GM19372 (cell line): ENCODE results near the gene CCSER1.

Experiments used
- ATAC-seq: cut with Tn5 transposase; IDR thresholded peaks from one replicate; pipeline ENCODE4 v1.9.1; 2021; ENCODE audit warnings: mild to moderate bottlenecking, low read depth, moderate library complexity; ENCODE audit not compliant: unreplicated experiment

CCSER1 gene

DNA sequence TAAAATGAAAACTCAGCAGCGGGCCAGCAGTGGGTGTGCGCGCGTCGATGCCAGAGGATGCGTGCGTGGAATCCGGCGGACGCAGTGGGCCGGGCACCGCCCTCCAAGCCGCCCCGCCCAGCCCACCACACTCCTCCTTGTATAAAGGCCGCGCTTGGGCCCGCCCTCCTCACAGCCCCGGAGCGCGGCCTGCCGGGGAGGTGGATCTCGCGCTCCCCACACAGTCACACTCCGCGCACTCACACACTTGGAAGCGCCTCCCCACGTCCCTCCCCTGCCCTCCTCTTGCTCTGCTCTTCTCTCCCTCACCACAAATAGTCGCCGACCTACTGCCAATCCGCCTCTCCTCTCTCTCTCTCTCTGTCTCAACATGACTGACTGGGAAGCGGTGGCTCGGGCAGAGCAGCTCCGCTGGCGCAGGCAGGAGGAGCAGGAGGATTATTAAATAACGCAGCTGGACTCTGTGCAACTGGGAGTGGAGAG, at the start of gene CCSER1:
Gene CCSER1 (plus strand): TSS at position 172 of the 483 bp plus-strand sequence.
- ATAC-seq: peak; percentile 78

GRCh38 chr4:90078440-90078839, 48.8 kb upstream of the CCSER1 start:
- ATAC-seq: no peak

DNA sequence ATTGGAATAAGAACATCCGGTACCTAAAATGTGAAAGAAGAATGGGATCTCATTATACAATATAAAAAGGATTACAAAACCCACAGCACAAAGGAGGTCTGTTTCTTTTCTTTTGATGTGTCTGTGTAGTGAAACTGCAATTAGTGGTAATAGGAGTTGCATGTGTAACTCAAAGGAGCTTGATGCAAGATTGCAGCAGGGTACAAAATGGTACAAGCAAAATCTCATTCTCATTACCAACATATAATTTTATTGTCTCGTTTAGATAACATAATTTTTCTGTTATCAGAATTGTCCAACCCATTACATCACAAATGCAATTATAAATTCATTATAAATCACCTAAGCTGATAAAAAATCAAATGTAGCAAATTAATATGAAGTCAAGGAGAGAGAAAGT, 47.1 kb upstream of the CCSER1 start:
- ATAC-seq: no peak

DNA sequence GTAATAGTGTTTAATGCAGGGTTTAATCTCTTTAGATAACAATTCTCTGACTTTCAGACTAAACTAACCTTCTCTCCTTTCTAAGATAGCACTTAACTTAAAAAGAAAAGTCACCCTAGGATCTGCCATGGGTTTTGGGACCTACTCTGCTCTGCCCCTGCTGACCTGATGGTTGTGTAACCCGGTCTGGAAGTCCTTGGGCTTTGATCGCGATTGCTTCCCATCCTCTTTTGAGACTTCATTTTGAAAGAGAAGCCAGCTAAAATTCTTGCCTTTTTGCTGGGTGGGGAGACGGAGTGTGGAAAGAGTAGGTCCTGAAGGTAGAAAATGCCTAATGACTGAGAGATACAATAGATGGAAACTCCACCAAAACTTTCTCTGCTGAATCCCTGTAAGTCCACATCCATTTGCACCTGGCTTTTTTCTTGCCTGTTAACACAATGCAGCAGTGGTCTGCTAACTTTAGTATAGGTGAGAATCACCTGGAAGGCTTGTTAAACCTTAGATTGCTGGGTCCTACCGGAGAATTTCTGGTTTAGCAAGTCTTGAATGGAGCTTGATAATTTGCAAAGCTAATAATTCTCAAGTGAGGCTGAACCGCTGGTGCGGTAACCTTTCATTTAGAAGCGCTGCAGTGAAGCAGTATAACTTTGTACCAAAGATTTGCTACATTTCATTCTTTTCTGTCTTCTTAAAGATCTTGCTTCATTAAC, 45.6 kb upstream of the CCSER1 start:
- no peak for ATAC-seq

DNA sequence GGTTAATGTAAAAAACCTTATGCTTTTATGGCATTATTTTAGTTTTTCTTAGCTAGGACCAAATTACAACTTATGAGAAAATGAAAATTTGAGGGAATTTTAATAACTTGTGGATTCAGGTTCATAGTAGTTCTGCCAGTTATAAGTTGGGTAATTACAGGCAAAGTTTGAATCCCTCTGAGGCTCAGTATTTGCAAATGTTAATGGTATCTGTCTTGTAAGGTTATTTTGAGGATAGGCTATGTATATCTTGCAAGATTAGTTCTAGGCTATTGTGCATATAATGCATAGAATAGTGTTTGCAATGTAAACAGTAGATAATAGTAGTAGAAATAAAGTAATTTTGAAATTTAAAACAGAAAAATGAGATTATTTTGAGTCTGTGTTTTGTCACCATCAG, 44.7 kb upstream of the CCSER1 start:
- ATAC-seq: no peak

DNA sequence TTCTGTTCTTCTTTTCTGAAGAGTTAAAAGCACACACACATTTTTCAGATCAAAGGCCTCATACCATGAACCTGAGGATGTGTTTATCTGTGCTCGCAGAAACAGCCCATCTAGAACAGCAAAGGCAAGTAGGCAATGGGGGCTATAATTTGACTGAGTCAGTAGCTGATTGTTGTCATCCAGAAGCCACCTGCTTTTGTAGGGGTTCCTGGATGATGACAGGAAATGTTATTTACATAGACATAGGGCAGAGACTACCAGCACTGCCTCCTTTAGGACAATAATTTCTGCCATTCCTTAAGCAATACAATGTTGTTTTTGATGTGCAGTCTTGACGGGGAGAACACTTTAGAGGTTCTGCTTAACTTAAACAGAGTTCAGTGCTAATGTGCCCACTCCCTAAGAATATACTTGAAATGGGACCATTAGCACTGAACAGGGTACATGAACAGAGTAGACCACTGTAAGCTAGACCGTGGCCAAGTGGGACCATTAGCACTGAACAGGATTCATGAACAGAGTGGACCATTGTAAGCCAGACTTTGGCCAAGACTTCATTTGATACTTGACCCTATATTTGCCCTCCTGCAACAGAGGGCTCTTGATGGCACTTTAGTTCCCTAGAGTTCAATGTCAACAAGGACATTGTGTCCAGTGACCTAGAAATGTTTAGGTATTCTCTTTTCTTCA, 42.8 kb upstream of the CCSER1 start:
- no peak for ATAC-seq

DNA sequence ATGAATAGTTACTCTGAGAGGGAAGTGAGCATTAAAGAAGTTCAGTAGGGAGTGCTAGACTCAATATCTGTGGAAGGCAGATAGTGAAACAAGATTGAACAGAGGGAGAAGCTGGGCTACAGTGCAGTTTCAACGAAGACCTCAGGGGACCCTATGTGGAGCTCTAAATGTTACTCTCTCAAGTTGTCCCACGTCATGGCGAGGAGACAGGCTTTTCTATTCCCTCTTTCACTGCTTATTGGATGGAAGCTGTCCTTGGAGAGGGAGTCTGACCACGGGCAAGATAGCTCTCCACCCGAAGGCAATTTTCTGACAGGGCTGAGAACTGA, 42.3 kb upstream of the CCSER1 start:
- ATAC-seq: no peak

DNA sequence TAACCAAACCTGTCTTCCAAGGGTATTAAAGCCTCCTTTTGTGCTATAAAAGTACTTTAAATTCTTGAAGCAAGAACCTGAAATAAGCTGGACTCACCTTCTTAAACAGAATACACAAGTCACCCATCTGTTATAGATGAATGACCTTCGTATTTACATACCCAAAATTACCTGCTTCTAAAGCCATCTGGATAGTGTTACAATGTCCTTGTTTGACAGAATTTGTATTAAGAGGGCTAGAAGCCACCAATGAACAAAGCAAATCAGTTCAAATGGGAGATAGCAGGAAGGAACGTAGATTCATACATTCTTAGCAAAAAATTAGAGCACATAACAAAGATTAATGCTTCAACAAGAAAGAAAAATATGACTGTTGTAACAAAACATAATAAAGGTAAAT, 33.7 kb upstream of the CCSER1 start:
- ATAC-seq: no peak

DNA sequence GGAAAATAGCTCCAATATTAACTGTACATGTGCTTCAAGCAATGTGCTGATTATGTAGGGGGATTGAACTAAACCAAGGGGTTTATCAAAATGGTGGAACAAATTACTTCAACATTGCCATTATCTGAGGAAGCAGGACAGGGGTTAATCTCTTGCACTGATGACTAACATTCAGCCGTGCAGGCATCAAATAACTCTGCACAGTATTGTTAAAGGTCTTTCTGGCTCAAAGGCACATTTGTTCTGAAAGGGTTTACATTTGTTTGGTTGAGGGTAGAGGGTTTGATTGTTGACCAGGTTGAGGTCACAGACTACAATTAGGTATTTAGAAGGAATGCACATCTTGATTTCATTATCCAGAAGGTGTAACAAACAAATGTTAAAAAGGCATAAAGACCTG, 32.2 kb upstream of the CCSER1 start:
- no peak for ATAC-seq

GRCh38 chr4:90099812-90100211, 27.4 kb upstream of the CCSER1 start:
- no peak for ATAC-seq

DNA sequence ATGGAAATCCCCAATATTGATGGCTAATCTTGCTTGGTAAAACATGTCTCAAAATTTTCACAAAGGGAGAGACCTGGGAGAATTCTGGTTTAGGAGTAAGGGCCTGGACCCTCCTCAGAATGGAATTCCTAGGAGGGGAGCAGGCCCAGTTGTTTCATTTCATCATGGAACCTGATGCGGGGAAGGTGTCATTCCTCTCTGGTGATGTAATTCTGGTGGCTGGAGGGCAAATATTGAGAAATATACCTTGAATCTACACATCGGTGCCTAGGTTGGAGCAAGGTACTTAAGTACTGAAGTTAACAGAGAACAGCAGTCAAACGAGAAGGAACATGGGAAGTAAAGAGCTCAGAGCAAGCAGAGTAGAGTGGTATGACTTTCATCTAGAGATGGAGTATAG, 23.2 kb upstream of the CCSER1 start:
- no peak for ATAC-seq

- ATAC-seq: no peak
Measured at GRCh38 chr4:90105274-90105673, 21.9 kb upstream of the CCSER1 start.

DNA sequence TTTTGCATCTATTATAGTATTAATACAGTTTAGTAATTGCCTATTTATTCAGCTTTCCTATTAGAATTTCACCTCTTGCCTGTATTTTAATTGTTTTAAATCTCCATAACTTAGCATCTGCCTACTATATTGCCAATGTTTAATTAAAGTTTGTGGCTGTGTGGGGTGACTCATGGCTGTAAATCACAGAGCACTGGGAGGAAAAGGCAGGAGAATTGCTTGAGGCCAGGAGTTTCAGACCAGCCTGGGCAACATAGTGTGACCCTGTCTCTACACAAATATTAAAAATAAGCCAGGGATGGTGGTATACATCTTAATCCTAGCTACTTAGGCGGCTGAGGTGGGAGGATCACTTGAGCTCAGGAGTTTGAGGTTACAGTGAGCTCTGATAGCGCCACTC, 14.5 kb upstream of the CCSER1 start:
- ATAC-seq: no peak

DNA sequence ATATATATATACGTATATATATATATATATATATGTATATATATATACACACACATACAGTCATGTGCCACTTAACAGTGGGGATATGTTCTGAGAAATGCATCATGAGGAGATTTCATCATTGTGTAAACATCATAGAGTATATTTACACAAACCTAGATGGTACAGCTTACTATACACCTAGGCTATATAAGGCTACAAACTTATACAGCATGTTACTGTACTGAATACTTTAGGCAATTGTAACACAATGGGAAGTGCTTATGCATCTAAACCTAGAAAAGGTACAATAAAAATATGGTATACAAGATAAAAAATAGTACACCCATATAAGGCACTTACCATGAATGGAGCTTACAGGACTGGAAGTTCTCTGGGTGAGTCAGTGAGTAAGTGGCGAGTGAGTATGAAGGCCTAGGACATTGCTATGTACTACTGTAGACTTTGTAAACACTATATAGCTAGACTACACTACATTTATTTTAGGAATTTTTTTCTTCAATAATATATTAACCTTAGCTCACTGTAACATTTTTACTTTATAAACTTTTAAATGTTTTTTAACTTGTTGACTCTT, 13.2 kb upstream of the CCSER1 start:
- ATAC-seq: no peak

- ATAC-seq: peak; percentile 53
Measured at GRCh38 chr4:90118527-90119195, 8.5 kb upstream of the CCSER1 start.

DNA sequence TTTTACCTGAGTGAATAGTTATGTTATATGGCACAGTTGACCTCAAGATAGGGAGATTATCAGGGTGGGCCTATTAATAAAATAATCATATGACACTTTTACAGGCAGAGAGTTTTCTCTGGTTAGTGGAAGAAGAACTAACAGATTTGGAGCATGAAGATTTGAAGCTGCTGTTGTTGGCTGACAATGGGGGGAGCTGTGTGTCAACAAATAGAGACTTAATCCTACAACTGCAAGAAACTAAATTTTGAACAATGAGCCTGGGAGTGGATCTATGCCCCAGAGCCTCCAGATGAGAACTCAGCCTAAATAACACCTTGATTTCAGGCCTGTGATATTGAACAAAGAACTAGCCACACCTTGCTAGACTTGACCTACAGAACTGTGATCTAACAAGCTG, 7.2 kb upstream of the CCSER1 start:
- no peak for ATAC-seq

- ATAC-seq: no peak
Measured at GRCh38 chr4:90120815-90121214, 6.4 kb upstream of the CCSER1 start.

GRCh38 chr4:90121676-90122354, 5.4 kb upstream of the CCSER1 start:
- ATAC-seq: no peak

GRCh38 chr4:90122355-90122748, 4.8 kb upstream of the CCSER1 start:
- ATAC-seq: no peak

- ATAC-seq: no peak
Measured at GRCh38 chr4:90124276-90124675, 2.9 kb upstream of the CCSER1 start.

GRCh38 chr4:90126805-90127204, 389 bp upstream of the CCSER1 start:
- ATAC-seq: no peak
